Adipocyte (in vitro differentiated cells): Measurements from ENCODE around the gene HS6ST1.

Experiments
- DNase-seq: peaks from one replicate; pipeline ENCODE4 v3.0.0-alpha.2; 2015; ENCODE audit warnings: low read depth
- H3K27me3 ChIP-seq: replicated peaks from 2 replicates; pipeline ENCODE4 v1.7.0; 2013; ENCODE audit warnings: mild to moderate bottlenecking, low read length, moderate library complexity; ENCODE audit not compliant: control insufficient read depth, insufficient read depth
- H3K36me3 ChIP-seq: 2 replicates; pipeline ENCODE4 v1.7.0; 2013; ENCODE audit warnings: low read length, mild to moderate bottlenecking, moderate library complexity; ENCODE audit not compliant: control insufficient read depth, insufficient read depth, severe bottlenecking
- H3K4me1 ChIP-seq: 2 replicates; pipeline ENCODE4 v1.7.0; 2013; ENCODE audit warnings: mild to moderate bottlenecking, low read length, moderate library complexity; ENCODE audit not compliant: control insufficient read depth, insufficient read depth
- H3K4me3 ChIP-seq: 2 replicates; pipeline ENCODE4 v1.7.0; 2013; ENCODE audit warnings: mild to moderate bottlenecking, low read length, moderate library complexity
- H3K9ac ChIP-seq: 2 replicates; pipeline ENCODE4 v1.7.0; 2013; ENCODE audit warnings: mild to moderate bottlenecking, low read length, moderate library complexity
- H3K9me3 ChIP-seq: 2 replicates; pipeline ENCODE4 v1.7.0; 2013; ENCODE audit warnings: mild to moderate bottlenecking, low read length, moderate library complexity; ENCODE audit not compliant: control insufficient read depth

HS6ST1 gene

GRCh38 chr2:128318776-128319464 lies at the start of gene HS6ST1:
HS6ST1 (minus strand) TSS chr2:128318868; CDS start chr2:128318563, 305 bp downstream.
- H3K27me3 ChIP-seq: no peaks in the 10 kb centered on the region
- no peaks in the 10 kb centered on the region for H3K9me3 ChIP-seq
- H3K9ac ChIP-seq: peak within 1 kb of the TSS; percentile 86
- peak within 1 kb of the TSS; percentile 89 for H3K4me3 ChIP-seq
- peak; percentile 95 for DNase-seq
- peaks cover 44% of the 10 kb centered on the region for H3K4me1 ChIP-seq
- H3K36me3 ChIP-seq: peaks cover 10% of the 10 kb centered on the region

DNA sequence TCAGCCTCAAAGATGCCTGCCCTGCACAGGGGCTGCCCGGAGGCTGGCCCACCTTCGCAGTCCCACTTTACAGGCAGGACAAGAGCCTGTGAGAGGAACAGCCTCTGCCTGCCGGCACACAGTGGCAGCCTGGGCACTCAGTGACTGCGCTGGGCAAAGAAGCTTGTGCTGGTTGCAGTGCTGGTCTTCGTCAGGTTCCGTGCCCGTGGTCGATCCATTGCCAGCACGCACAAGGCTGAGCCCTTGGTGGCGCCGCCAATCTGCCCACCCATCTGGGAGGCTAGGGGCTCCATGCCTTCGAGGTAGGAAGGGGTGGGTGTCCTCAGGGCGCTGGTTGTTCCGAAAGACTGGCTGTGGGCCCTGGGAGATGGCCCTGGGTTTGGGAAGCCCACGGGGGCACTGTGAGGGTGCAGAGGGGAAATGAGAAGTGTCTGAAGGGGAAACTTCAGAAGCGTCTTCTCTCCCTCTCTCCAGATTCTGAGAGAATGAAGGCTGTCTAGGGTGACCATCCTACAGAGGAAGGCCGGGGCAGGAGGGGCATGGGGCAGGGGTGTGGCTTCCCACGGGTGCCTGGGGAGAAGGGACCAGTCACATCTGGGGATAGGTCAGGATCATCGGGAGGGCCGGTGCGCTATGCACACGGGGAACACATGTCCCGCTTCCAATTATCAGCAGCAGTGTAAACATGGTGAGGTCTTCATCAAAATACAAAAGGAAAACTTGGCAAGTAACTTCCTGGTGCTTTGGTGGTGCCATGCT lies 49.1 kb upstream of the HS6ST1 start:
- DNase-seq: no peak
- Histone ChIP-seq H3K9ac (no peak overlapping the region), H3K4me3 (no peak overlapping the region), H3K4me1 (peaks cover 16% of the 10 kb centered on the region), H3K27me3 (no peaks in the 10 kb centered on the region), H3K9me3 (no peaks in the 10 kb centered on the region), H3K36me3 (no peaks in the 10 kb centered on the region)

DNA sequence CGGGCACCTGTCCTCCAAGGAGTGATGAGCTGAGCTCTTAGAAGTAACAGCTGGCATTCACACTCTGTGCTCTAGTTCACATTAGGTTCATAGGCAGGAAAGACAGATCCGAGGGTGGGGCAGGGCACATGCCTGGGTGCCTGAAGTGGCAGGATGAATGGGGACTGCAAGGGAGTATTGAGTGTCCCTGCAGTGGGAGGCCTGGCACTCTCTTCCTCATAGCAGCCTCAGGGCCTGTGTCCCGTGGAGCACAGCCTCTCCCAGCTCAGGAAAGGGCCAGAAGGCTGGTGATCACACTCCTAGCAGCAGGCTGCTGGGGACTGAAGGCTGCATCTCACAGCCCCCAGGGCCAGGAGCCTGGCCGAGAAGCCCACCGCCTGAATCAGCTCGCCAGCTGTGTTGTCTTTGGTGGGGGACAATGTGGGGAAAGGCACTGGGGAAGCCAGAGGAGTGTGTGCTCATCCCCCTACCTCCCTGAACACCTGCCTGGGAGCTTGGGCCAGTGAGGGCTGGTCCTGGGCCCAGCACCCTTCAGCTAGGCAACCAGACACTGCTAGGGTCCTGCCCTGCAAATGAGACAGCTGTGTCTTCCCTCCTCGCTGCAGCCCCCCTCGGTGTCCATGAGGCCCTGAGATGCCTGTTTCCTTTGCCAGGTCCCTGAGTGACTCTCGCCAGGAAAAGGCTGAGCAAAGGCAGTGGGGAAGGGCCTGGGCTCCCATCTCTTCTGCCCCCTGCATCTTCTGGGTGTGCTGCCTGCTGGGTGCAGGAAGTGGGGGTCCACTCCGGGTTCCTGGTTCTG lies 48.2 kb upstream of the HS6ST1 start:
- H3K9ac ChIP-seq: no peak overlapping the region
- no peaks in the 10 kb centered on the region for H3K36me3 ChIP-seq
- H3K9me3 ChIP-seq: no peaks in the 10 kb centered on the region
- H3K4me1 ChIP-seq: peaks cover 23% of the 10 kb centered on the region
- no peak overlapping the region for H3K4me3 ChIP-seq
- no peaks in the 10 kb centered on the region for H3K27me3 ChIP-seq
- DNase-seq: no peak

GRCh38 chr2:128365217-128365905 lies 46.7 kb upstream of the HS6ST1 start:
- Histone ChIP-seq H3K27me3 (no peaks in the 10 kb centered on the region), H3K4me1 (peaks cover 26% of the 10 kb centered on the region)

DNA sequence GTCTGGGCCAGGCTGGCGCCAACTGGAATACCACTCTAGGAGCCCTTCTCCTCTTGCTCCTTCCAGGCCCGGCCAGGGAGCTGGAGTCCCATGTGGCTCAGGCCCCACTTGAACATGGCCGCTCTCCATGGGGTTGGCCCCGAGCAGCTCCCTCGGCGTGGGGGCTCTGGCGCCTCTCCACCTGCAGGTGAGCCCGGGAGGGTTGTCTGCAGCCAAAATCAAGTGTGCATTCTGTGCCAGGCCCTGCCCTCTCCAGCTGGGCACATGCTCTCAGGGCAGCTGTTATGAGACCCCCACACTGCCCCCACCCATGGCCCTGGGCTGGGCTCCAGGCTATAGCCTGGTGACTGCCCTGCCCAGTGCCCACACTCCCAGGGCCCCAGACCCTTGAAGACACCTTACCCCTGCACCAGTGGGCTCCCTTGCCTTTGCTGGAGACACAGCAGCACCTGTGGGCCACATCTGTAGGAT lies 45.8 kb upstream of the HS6ST1 start:
- H3K9me3 ChIP-seq: no peaks in the 10 kb centered on the region
- no peaks in the 10 kb centered on the region for H3K36me3 ChIP-seq
- H3K9ac ChIP-seq: no peak overlapping the region
- no peak for DNase-seq
- H3K4me3 ChIP-seq: no peak overlapping the region
- peaks cover 20% of the 10 kb centered on the region for H3K4me1 ChIP-seq
- no peaks in the 10 kb centered on the region for H3K27me3 ChIP-seq

More at GRCh38 chr2:128365217-128365905, 46.7 kb upstream of the HS6ST1 start:
- Histone ChIP-seq H3K9ac (no peak overlapping the region), H3K9me3 (no peaks in the 10 kb centered on the region), H3K4me3 (no peak overlapping the region), H3K36me3 (no peaks in the 10 kb centered on the region)
- DNase-seq: no peak

DNA sequence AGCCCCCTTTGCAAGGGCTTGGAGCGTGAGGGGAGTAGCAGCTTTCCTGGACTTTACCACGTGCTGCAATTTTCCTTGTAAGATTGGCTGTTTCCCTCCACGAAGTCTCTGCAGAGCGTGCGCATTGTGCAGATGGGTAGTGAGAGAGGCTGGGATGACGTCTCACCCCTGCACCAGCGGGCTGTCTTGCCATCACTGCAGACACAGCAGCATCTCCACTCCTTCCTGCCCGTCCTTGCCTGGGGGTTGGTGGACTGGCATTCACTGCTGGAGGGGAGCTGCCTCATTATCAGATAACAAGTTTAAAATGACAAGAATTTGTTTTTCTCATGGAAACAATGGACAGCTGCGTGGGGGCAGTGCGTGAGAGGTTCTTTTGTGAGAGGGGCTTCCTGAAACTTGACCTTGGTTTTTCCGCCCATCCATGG lies 45.3 kb upstream of the HS6ST1 start:
- H3K4me3 ChIP-seq: no peak overlapping the region
- H3K9me3 ChIP-seq: no peaks in the 10 kb centered on the region

GRCh38 chr2:128362889-128363228 lies 44.2 kb upstream of the HS6ST1 start:
- Histone ChIP-seq H3K36me3 (no peaks in the 10 kb centered on the region), H3K4me1 (peaks cover 18% of the 10 kb centered on the region), H3K27me3 (no peaks in the 10 kb centered on the region), H3K9me3 (no peaks in the 10 kb centered on the region), H3K9ac (no peak overlapping the region), H3K4me3 (no peak overlapping the region)
- peak; percentile 90 for DNase-seq

More for the DNA sequence above, 45.3 kb upstream of the HS6ST1 start:
- H3K36me3 ChIP-seq: no peaks in the 10 kb centered on the region
- no peaks in the 10 kb centered on the region for H3K27me3 ChIP-seq
- no peak overlapping the region for H3K9ac ChIP-seq
- peaks cover 18% of the 10 kb centered on the region for H3K4me1 ChIP-seq
- DNase-seq: no peak

DNA sequence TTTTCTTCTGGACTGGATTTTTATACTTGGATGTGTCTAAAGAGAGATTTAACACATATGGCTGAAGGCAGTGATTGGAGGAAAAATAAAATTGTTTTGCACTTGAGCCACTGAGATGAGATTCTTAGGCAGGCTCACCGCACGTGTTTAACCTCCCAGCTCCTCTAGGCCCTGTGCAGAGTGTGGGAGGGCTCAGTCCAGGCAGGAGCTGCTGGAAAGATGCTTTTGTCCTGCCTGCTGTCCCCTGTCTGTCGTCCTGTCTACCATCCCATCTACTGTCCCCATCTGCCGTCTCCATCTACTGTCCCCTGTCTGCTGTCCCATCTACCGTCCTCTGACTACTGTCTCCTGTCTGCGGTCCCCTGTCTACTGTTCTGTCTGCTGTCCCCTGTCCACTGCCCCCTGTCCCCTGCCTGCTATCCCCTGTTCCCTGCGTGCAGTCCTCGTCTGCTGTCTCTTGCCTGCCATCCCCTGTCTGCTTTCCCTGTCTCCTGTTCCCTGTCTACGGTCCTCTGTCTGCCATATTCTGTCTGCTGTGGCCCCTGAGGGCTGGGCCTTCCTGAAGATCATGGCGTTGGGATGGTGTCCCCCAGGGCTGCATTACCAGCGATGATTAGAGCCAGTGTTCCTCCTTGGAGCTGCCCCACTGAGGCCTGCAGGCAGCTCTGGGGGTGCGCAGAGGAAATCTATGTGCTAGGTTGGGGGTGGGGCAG lies 43.7 kb upstream of the HS6ST1 start:
- no peak overlapping the region for H3K4me3 ChIP-seq
- peak overlapping the region; percentile 54 for H3K9ac ChIP-seq
- DNase-seq: no peak
- no peaks in the 10 kb centered on the region for H3K36me3 ChIP-seq
- no peaks in the 10 kb centered on the region for H3K27me3 ChIP-seq
- no peaks in the 10 kb centered on the region for H3K9me3 ChIP-seq
- H3K4me1 ChIP-seq: peaks cover 18% of the 10 kb centered on the region

- Histone ChIP-seq H3K4me1 (peaks cover 18% of the 10 kb centered on the region), H3K9ac (peak overlapping the region; percentile 54), H3K9me3 (no peaks in the 10 kb centered on the region), H3K4me3 (no peak overlapping the region), H3K27me3 (no peaks in the 10 kb centered on the region), H3K36me3 (no peaks in the 10 kb centered on the region)
- DNase-seq: no peak
These were observed 42.9 kb upstream of the HS6ST1 start for GRCh38 chr2:128361376-128362131.

GRCh38 chr2:128360711-128361110 lies 42.0 kb upstream of the HS6ST1 start:
- H3K4me3 ChIP-seq: no peak overlapping the region
- no peaks in the 10 kb centered on the region for H3K9me3 ChIP-seq
- H3K4me1 ChIP-seq: peaks cover 20% of the 10 kb centered on the region
- no peak overlapping the region for H3K9ac ChIP-seq
- no peaks in the 10 kb centered on the region for H3K27me3 ChIP-seq
- no peak for DNase-seq
- H3K36me3 ChIP-seq: no peaks in the 10 kb centered on the region
